Heart right ventricle (tissue), 16 donors: ENCODE results near the gene C17orf50. TPM values are rescaled to one million over a fixed set of nuclear protein-coding genes. Genes with fewer than 3 reads are reported as not detected.

Experiments
- ATAC-seq, 8 donors: fragments of 200-7000 bp; cut with Tn5 transposase; one replicate each; pipeline ENCODE4 v1.9.1; 2020; ENCODE audit warnings: mild to moderate bottlenecking in 8 of 8, moderate library complexity in 8 of 8, moderate number of reproducible peaks in 1 of 8
- DNase-seq, 2 donors: peaks; one replicate each; pipeline ENCODE4 v3.0.0-alpha.2; 2020
- H3K27ac ChIP-seq, 10 donors: fragments of 200-600 bp; sonication (generic) in 2 of 10; one replicate each; pipeline versions ENCODE4 v1.5.0 to v1.8.0; 2020 to 2022; ENCODE audit warnings: mild to moderate bottlenecking in 3 of 10
- H3K27me3 ChIP-seq, 7 donors: fragments of 200-600 bp; one replicate each; pipeline ENCODE4 v1.8.0; 2021 to 2022; ENCODE audit warnings: mild to moderate bottlenecking in 2 of 7
- H3K36me3 ChIP-seq, 9 donors: fragments of 200-600 bp; sonication (generic) in 1 of 9; one replicate each; pipeline versions ENCODE4 v1.5.0 to v1.8.0; 2020 to 2022; ENCODE audit warnings: mild to moderate bottlenecking in 2 of 9
- H3K4me1 ChIP-seq, 9 donors: fragments of 200-600 bp; sonication (generic) in 1 of 9; one replicate each; pipeline versions ENCODE4 v1.5.0 to v1.8.0; 2020 to 2022; ENCODE audit warnings: mild to moderate bottlenecking in 4 of 9
- H3K4me3 ChIP-seq, 10 donors: fragments of 200-600 bp; sonication (generic) in 2 of 10; one replicate each; pipeline versions ENCODE4 v1.5.0 to v1.8.0; 2020 to 2022; ENCODE audit warnings: mild to moderate bottlenecking in 7 of 10, moderate library complexity in 2 of 10
- H3K9me3 ChIP-seq, 11 donors: fragments of 200-600 bp in 10 of 11; sonication (generic) in 2 of 11; one replicate each; pipeline versions ENCODE4 v1.5.0 to v1.8.0; 2013 to 2022; ENCODE audit warnings: mild to moderate bottlenecking in 2 of 11, control low read depth in 1 of 11, moderate library complexity in 1 of 11
- WGBS, 2 donors: extraction: QIAGEN DNeasy Blood & Tissue Kit; methylation state at CpG; one replicate each; pipeline ENCODE4 v1.1.7; 2013; ENCODE audit warnings: inconsistent platforms in 1 of 2; 5-methylcytosine and 5-hydroxymethylcytosine counted together
- intact Hi-C, 10 donors: fragments of 100-400 bp; cut with DNase I; formaldehyde crosslinking; loops; one replicate each; pipeline versions ENCODE4 v1.11.1 to v1.14.2; 2022
- polyA plus RNA-seq, 2 donors: library from polyadenylated mRNA; stranded (reverse); fragments of 200-250 nt; gene quantifications; one replicate each; pipeline ENCODE4 v1.2.3, GENCODE V29; 2013
- total RNA-seq, 10 donors: library from RNA; stranded (reverse); fragmentation: NEBNext Ultra II Directional in 3 of 10; extraction: Animal tissue kit (Norgen Biotek cat#: 25700) in 3 of 10; gene quantifications; one replicate each; pipeline versions ENCODE4 v1.2.1 to v1.2.4, GENCODE V29; 2021 to 2023
- TF ChIP-seq, protein P1 (sequence below), 9 donors: fragments of 200-600 bp; sonication (generic) in 2 of 9; IDR thresholded peaks; one replicate each; pipeline versions ENCODE4 v1.5.0 to v1.8.0; 2021 to 2022; ENCODE audit warnings: antibody characterized with exemption in 9 of 9, mild to moderate bottlenecking in 5 of 9, moderate library complexity in 1 of 9
- donor health status: Arrhythmogenic right ventricular cardiomyopathy.
- donor health status: ischemic (EF 13 %, LVEDD 7.1; RV severe dilation, severe dysfunction).
- donor health status: healthy with polysubstance abuse.
- donor health status: DM: no; HTN: yes; CAD: no.
- donor health status: DM: no; HTN: no; CAD: no.
- donor health status: ischemic (EF 25% LVEDD 6.9; RV normal size, moderate dysfunction).
- donor health status: ischemic (EF 25% LVEDD 5.7; RV mildly dilated, moderate dysfunction).
- donor health status: healthy.
- donor health status: DM: yes; HTN: yes; CAD: no.
- donor health status: Ischemic cardiomyopathy.
- donor health status: ischemic (EF 35%, LVEDD 5.7; RV mildly dilated, moderate dysfunction).
- donor health status: nonischemic (EF 11% LVEDD 7.7; RV severe dilation, severe dysfunction).
- donor health status: DM: yes; HTN: yes; CAD: no.
- donor health status: PGD.
- donor health status: ischemic (EF 29% LVEDD 5.4; RV normal size, mild dysfunction).
- donor health status: nonischemic (EF 23%, LVEDD 6.1; RV moderate dilation, normal function).

Gene C17orf50
- total and polyA plus RNA-seq, 12 donors: not detected

DNA sequence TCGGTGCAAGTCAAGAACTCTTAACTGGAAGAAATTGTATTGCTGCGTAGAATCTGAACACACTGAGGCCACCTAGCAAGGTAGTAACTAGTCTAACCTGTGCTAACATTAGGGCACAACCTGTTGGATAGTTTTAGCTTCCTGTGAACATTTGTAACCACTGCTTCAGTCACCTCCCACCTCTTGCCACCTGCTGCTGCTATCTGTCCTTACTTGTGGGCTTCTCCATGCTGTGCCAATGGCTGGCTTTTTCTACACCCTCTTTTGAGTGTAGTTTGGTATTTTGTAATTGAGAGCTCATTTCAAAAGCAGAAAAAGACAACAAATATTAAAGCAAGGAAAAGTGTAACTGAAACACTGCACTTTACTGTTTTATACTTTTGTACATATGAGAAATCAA, 37.0 kb upstream of the C17orf50 start:
- Histone ChIP-seq H3K36me3 (peaks cover 0 to 91% (median 41%) of the 10 kb centered on the region in 9 donors), H3K27me3 (no peaks in the 10 kb centered on the region), H3K27ac (no peak overlapping the region), H3K4me1 (peaks cover 6 to 24% (median 14%) of the 10 kb centered on the region in 9 donors), H3K9me3 (no peaks in the 10 kb centered on the region), H3K4me3 (no peak overlapping the region)
- no peak for ATAC-seq
- WGBS, 2 donors: 97% methylated on average over 2 of the region's 2 CpGs
- intact Hi-C loops: no loop called here
- no peak for DNase-seq
- TF ChIP-seq, protein P1, sequence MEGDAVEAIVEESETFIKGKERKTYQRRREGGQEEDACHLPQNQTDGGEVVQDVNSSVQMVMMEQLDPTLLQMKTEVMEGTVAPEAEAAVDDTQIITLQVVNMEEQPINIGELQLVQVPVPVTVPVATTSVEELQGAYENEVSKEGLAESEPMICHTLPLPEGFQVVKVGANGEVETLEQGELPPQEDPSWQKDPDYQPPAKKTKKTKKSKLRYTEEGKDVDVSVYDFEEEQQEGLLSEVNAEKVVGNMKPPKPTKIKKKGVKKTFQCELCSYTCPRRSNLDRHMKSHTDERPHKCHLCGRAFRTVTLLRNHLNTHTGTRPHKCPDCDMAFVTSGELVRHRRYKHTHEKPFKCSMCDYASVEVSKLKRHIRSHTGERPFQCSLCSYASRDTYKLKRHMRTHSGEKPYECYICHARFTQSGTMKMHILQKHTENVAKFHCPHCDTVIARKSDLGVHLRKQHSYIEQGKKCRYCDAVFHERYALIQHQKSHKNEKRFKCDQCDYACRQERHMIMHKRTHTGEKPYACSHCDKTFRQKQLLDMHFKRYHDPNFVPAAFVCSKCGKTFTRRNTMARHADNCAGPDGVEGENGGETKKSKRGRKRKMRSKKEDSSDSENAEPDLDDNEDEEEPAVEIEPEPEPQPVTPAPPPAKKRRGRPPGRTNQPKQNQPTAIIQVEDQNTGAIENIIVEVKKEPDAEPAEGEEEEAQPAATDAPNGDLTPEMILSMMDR (IDR thresholded peaks at IDR 0.05): no peak

DNA sequence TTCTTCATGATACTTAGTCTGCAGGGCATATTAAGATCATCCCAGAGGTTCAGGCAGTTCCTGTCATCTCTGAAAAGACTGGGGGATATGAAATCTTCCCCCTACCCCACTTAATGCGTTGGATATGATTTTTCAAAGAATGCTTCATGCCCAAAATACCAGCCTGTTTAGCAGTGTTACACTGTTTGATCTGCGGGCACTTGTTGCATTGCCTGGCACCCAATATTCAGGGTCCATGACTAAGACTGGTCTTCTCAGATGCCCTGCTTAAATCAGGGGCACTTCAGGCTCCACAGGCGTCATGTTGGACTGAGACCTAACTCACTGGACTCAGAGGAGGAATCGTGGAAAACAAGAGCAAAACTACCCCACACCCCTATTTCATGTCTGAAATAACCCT, 35.6 kb upstream of the C17orf50 start:
- Histone ChIP-seq H3K27me3 (no peaks in the 10 kb centered on the region), H3K4me1 (peaks cover 6 to 24% (median 14%) of the 10 kb centered on the region in 9 donors), H3K36me3 (peaks cover 0 to 78% (median 41%) of the 10 kb centered on the region in 9 donors), H3K27ac (no peak overlapping the region), H3K4me3 (no peak overlapping the region), H3K9me3 (no peaks in the 10 kb centered on the region)
- TF ChIP-seq, protein P1 (IDR thresholded peaks at IDR 0.05): no peak
- WGBS, 2 donors: 94 to 96% methylated on average over 4 of the region's 4 CpGs
- no peak for DNase-seq
- intact Hi-C loops: no loop called here
- no peak for ATAC-seq

DNA sequence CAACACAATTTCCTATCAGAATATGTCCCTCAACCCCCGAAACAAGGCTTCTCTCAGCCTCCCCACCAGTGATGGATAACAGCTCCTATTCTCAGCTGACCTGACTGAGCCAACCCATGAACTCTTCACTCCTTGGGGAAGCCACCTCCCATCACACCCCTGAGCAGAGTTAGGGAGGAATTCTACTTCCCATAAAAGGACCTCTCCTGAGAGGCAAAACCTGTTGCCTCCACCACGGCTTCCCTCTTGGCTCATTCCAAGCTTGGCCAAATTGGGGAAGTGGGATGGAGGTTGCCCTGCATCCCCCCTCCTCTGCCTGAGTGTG, 34.9 kb upstream of the C17orf50 start:
- Histone ChIP-seq H3K27me3 (no peaks in the 10 kb centered on the region), H3K4me1 (peaks cover 7 to 31% (median 17%) of the 10 kb centered on the region in 9 donors), H3K36me3 (peaks cover 0 to 73% (median 41%) of the 10 kb centered on the region in 9 donors), H3K9me3 (no peaks in the 10 kb centered on the region), H3K27ac (no peak overlapping the region), H3K4me3 (no peak overlapping the region)
- ATAC-seq (no peak), DNase-seq (no peak)
- 62 to 78% methylated on average over 2 of the region's 2 CpGs for WGBS, 2 donors
- intact Hi-C loops: no loop called here
- TF ChIP-seq, protein P1 (IDR thresholded peaks at IDR 0.05): no peak

DNA sequence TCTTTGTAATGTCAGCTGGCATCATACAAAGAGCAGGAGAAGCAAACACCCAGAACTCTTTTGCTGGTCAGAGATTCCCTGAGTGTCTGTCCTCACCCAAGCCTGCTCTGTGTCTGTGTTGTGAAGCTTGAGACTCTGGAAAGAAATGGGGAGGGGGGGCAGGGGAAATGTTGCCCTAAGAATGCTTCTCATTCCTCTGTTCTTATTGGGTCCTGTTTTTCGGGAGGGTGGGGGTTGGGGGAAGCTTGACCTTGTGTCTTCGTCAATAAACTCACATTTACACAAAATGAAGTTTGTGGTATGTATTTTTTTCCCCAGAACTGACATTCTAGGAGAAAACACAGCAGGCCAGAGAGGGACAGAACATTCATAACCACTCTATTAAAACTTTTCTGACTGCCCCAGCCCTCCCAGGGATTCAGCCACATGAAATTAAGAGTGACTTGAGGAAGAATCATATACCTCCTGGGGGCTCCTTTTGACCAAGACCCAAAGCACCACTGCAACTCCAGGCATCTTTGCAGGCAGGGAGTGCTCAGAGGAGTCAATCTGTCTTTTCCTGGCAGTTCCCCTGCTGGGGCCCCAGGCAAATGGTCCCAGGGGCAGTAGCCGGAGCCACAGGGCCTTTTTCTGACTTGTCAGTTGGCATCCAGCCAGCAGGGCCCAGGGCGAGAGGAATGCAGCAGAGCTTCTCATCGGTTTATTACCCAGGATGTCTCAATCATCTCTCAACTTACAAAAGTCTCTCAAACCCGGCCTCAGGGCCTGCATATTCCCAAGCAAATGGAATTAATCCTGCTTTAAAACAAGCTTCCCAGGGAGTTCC, 34.3 kb upstream of the C17orf50 start:
- peak in 7 of 8 donors; percentile 35 to 55 (median 46) for ATAC-seq
- Histone ChIP-seq H3K4me1 (peaks cover 12 to 37% (median 23%) of the 10 kb centered on the region in 9 donors), H3K27me3 (peaks cover 0 to 5% (median 0%) of the 10 kb centered on the region in 7 donors), H3K9me3 (no peaks in the 10 kb centered on the region), H3K36me3 (peaks cover 0 to 68% (median 39%) of the 10 kb centered on the region in 9 donors), H3K4me3 (no peak overlapping the region), H3K27ac (peak overlapping the region in 4 of 10 donors; percentile 7 to 45 (median 12))
- whole genome bisulfite sequencing, 2 donors: 29 to 50% methylated on average over 6 of the region's 6 CpGs
- DNase-seq: peak; percentile 41 to 67
- TF ChIP-seq, protein P1 (IDR thresholded peaks at IDR 0.05): no peak
- intact Hi-C loops: no loop called here
